ENCODE data around the gene PLS1. TPM values are rescaled to one million over a fixed set of nuclear protein-coding genes. Genes with fewer than 3 reads are reported as not detected.
"Not testable (repeated sequence)": the region's sequence is repeated elsewhere in the genome, so short reads cannot be mapped to it uniquely, and the experiment has no call there.

Gene PLS1
- polyA plus RNA-seq (ENCODE audit: insufficient read depth in 1 of 5, insufficient read length in 5 of 5, low replicate concordance in 1 of 5): 10 to 100 TPM in 4 of 5 donors, 1 to 10 TPM in 1; 9.0 to 22.2 (median 18.1) TPM
- long read RNA-seq, donor 1, transcript PLS1-202 (16 exons, 3,706 nt): major isoform, 6 of 6 reads
- long read RNA-seq, donor 1, partial matches to known transcripts: 0 of 6 reads
- long read RNA-seq, donor 1, other reads (novel, unspliced or antisense): 0 of 6 reads
- long read RNA-seq, donor 2, partial matches to known transcripts: 0 of 3 reads
- long read RNA-seq, donor 2, other reads (novel, unspliced or antisense): 0 of 3 reads
- long read RNA-seq, donor 3, transcript PLS1-202 (16 exons, 3,706 nt): major isoform, 5 of 5 reads
- long read RNA-seq, donor 3, partial matches to known transcripts: 0 of 5 reads
- long read RNA-seq, donor 3, other reads (novel, unspliced or antisense): 0 of 5 reads
- long read RNA-seq, donor 4, partial matches to known transcripts: 0 of 3 reads
- long read RNA-seq, donor 4, other reads (novel, unspliced or antisense): 0 of 3 reads
- long read RNA-seq, donor 5: 0 reads
- long read RNA-seq, donor 6, partial matches to known transcripts: 5 of 7 reads
- long read RNA-seq, donor 6, other reads (novel, unspliced or antisense): 0 of 7 reads
- long read RNA-seq, donor 7, transcript PLS1-202 (16 exons, 3,706 nt): major isoform, 5 of 5 reads
- long read RNA-seq, donor 7, partial matches to known transcripts: 0 of 5 reads
- long read RNA-seq, donor 7, other reads (novel, unspliced or antisense): 0 of 5 reads
- long read RNA-seq, donor 8, partial matches to known transcripts: 0 of 1 reads
- long read RNA-seq, donor 8, other reads (novel, unspliced or antisense): 0 of 1 reads

- peak; percentile 83 to 85 for DNase-seq
Observed at GRCh38 chr3:142595951-142596725, at the start of gene PLS1. TSS of gene PLS1 (plus strand) at chr3:142596393. CDS start at chr3:142664238, 67,845 bp downstream.

- no peak for DNase-seq
Observed at GRCh38 chr3:142549986-142550385, 46.2 kb upstream of the PLS1 start.

GRCh38 chr3:142552579-142552978 lies 43.6 kb upstream of the PLS1 start:
- DNase-seq: not testable (repeated sequence)

GRCh38 chr3:142553741-142554140 lies 42.5 kb upstream of the PLS1 start:
- DNase-seq: no peak

GRCh38 chr3:142560118-142560517 lies 36.1 kb upstream of the PLS1 start:
- no peak for DNase-seq

GRCh38 chr3:142563496-142563997 lies 32.6 kb upstream of the PLS1 start:
- no peak for DNase-seq

GRCh38 chr3:142566096-142566495 lies 30.1 kb upstream of the PLS1 start:
- no peak for DNase-seq

- no peak for DNase-seq
Observed at GRCh38 chr3:142568393-142569017, 27.7 kb upstream of the PLS1 start.

- DNase-seq: not testable (repeated sequence)
Observed at GRCh38 chr3:142569422-142569821, 26.8 kb upstream of the PLS1 start.

GRCh38 chr3:142574223-142574622 lies 22.0 kb upstream of the PLS1 start:
- not testable (repeated sequence) for DNase-seq

GRCh38 chr3:142574665-142575064 lies 21.5 kb upstream of the PLS1 start:
- no peak for DNase-seq

- no peak for DNase-seq
Observed at GRCh38 chr3:142576792-142577191, 19.4 kb upstream of the PLS1 start.

- no peak for DNase-seq
Observed at GRCh38 chr3:142577696-142578328, 18.4 kb upstream of the PLS1 start.

- peak; percentile 96 to 97 for DNase-seq
Observed at GRCh38 chr3:142578329-142579223, 17.6 kb upstream of the PLS1 start, which contains the start of gene ATR. TSS of gene ATR (minus strand) at chr3:142578733. CDS start at chr3:142578704, 29 bp downstream.

- DNase-seq: no peak
Observed at GRCh38 chr3:142580061-142580423, 16.2 kb upstream of the PLS1 start.

GRCh38 chr3:142581070-142581469 lies 15.1 kb upstream of the PLS1 start:
- not testable (repeated sequence) for DNase-seq

- peak; percentile 52 to 60 for DNase-seq
Observed at GRCh38 chr3:142586803-142587406, 9.3 kb upstream of the PLS1 start.

- DNase-seq: no peak
Observed at GRCh38 chr3:142588703-142589102, 7.5 kb upstream of the PLS1 start.

- DNase-seq: not testable (repeated sequence)
Observed at GRCh38 chr3:142592268-142592667, 3.9 kb upstream of the PLS1 start.

All from right lung (tissue), 10 donors.